NCI-H146 treated with DMSO at 0.1 percent for 48 hours (cell line): Measurements from ENCODE around the gene NINJ1.
A peak's percentile ranks its signal among the peaks of the same experiment; 100 is the strongest.

Experiments
- DNase-seq: peaks from one replicate; lab custom pipeline; 2025; ENCODE audit not compliant: unreplicated experiment; lab: John Stamatoyannopoulos, UW

NINJ1 gene

GRCh38 chr9:93133681-93134014 lies 403 bp downstream of the NINJ1 start:
- peak; percentile 15 for DNase-seq

GRCh38 chr9:93132946-93133680 lies 938 bp downstream of the NINJ1 start:
- no peak for DNase-seq

GRCh38 chr9:93132287-93132927 lies 1.6 kb downstream of the NINJ1 start:
- no peak for DNase-seq

- no peak for DNase-seq
These were observed 2.3 kb downstream of the NINJ1 start for GRCh38 chr9:93131599-93132286.

- no peak for DNase-seq
These were observed 3.1 kb downstream of the NINJ1 start for GRCh38 chr9:93130861-93131481.

- no peak for DNase-seq
These were observed 4.2 kb downstream of the NINJ1 start for GRCh38 chr9:93129691-93130500.

GRCh38 chr9:93129286-93129685 lies 4.8 kb downstream of the NINJ1 start:
- DNase-seq = no peak

GRCh38 chr9:93128715-93129224 lies 5.3 kb downstream of the NINJ1 start:
- DNase-seq = no peak

GRCh38 chr9:93128011-93128714 lies 5.9 kb downstream of the NINJ1 start:
- no peak for DNase-seq

- DNase-seq = no peak
These were observed 6.6 kb downstream of the NINJ1 start for GRCh38 chr9:93127395-93127911.

- no peak for DNase-seq
These were observed 7.2 kb downstream of the NINJ1 start for GRCh38 chr9:93126825-93127368.

- DNase-seq = no peak
These were observed 7.8 kb downstream of the NINJ1 start for GRCh38 chr9:93126151-93126781.

GRCh38 chr9:93125331-93125894 lies 8.6 kb downstream of the NINJ1 start:
- no peak for DNase-seq

GRCh38 chr9:93124793-93125192 lies 9.3 kb downstream of the NINJ1 start:
- no peak for DNase-seq

- no peak for DNase-seq
These were observed 10.3 kb downstream of the NINJ1 start for GRCh38 chr9:93123561-93124283.

- peak; percentile 5 for DNase-seq
These were observed 11.3 kb downstream of the NINJ1 start for GRCh38 chr9:93122721-93123221.

GRCh38 chr9:93121316-93122241 lies 12.5 kb downstream of the NINJ1 start:
- no peak for DNase-seq
